Urinary bladder (tissue), 4 donors: ENCODE measurements around the gene NCKAP5. TPM values are rescaled to one million over a fixed set of nuclear protein-coding genes. Genes with fewer than 3 reads are reported as not detected.
A peak's percentile ranks its signal among the peaks of the same experiment; 100 is the strongest.

ENCODE experiments used
- DNase-seq: peaks from one replicate; pipeline ENCODE4 v3.0.0-alpha.2; 2015; ENCODE audit errors: extremely low spot score
- H3K27ac ChIP-seq: one replicate; pipeline ENCODE4 v1.5.1; 2013; ENCODE audit warnings: low read depth, mild to moderate bottlenecking, moderate library complexity
- H3K36me3 ChIP-seq: one replicate; pipeline ENCODE4 v1.6.1; 2013; ENCODE audit warnings: mild to moderate bottlenecking, moderate library complexity; ENCODE audit not compliant: insufficient read depth
- H3K4me1 ChIP-seq: one replicate; pipeline ENCODE4 v1.6.1; 2013; ENCODE audit warnings: mild to moderate bottlenecking, moderate library complexity; ENCODE audit not compliant: insufficient read depth
- H3K4me3 ChIP-seq: one replicate; pipeline ENCODE4 v1.5.1; 2013; ENCODE audit warnings: low read depth, low read length
- WGBS: extraction: QIAGEN DNeasy Blood & Tissue Kit; methylation state at CpG from one replicate; pipeline ENCODE4 v1.1.7; 2013; 5-methylcytosine and 5-hydroxymethylcytosine counted together
- polyA plus RNA-seq: library from polyadenylated mRNA; stranded (reverse); fragments of 200-250 nt; gene quantifications from one replicate; pipeline ENCODE4 v1.2.3, GENCODE V29; 2013
- total RNA-seq: library from RNA; depleted of rRNA; stranded (reverse); fragments of >200 nt; gene quantifications from one replicate; pipeline ENCODE4 v1.2.3, GENCODE V29; 2014
- donor health status: healthy with polysubstance abuse.
- donor health status: healthy.

The NCKAP5 gene
- total and polyA plus RNA-seq, 2 donors: 0.32 to 14.4 TPM

DNA sequence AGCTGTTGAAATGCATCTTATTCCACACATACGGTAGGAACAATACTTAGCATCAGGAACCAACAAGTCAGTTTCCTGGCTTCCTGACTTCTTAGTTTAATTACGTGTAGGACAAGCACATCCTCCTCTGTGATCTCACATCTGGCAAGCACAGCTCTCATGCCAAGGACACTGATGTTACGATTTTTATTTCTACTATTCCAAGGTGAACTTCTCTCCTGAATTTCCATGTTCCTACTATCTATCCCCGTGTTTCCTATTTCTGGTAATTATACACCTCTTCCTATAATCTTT, 374.0 kb downstream of the NCKAP5 start:
- no peak overlapping the region for H3K27ac ChIP-seq
- WGBS: 64% methylated on average over 4 of the region's 4 CpGs
- no peaks in the 10 kb centered on the region for H3K4me1 ChIP-seq
- no peak for DNase-seq
- H3K4me3 ChIP-seq: no peak overlapping the region
- no peaks in the 10 kb centered on the region for H3K36me3 ChIP-seq

DNA sequence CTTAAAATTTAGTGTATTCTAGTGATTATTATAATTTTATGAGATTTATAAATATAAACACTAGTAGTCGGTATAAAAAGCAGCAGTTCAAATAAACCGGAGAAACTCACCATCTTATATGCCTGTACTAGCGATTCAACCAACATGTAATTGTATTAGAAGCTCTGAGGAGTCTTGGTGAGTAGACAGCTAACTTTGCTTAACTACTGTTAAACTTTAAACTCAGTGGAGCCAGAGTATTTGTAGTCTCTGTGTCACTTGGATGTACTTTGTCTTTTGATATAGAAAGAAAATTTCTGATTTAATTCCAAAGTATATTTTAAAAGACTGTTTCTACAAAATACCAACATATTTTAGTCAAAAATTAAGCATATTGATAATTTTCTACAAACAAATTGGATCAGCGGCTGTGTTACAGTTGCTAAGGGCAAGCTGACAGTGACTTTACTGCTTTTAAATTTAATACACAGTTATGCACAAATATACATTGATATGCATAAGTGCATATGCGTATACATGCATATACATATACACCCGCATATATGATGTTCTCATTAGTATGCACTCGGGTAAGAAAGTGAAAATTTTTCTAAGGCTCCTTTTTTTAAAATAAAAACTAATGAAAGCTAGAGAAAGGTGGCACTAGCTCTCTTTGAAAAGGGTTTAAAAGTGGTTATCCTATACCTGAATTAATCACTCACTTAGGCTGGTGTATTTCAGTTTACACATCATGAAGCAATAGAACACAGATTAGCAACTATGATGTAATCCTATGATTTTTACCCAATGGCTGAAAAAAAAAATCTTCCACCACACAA, 374.5 kb downstream of the NCKAP5 start:
- H3K4me1 ChIP-seq: no peaks in the 10 kb centered on the region
- no peaks in the 10 kb centered on the region for H3K36me3 ChIP-seq
- 87% methylated on average over 7 of the region's 7 CpGs for whole genome bisulfite sequencing
- no peak for DNase-seq
- no peak overlapping the region for H3K27ac ChIP-seq
- no peak overlapping the region for H3K4me3 ChIP-seq

DNA sequence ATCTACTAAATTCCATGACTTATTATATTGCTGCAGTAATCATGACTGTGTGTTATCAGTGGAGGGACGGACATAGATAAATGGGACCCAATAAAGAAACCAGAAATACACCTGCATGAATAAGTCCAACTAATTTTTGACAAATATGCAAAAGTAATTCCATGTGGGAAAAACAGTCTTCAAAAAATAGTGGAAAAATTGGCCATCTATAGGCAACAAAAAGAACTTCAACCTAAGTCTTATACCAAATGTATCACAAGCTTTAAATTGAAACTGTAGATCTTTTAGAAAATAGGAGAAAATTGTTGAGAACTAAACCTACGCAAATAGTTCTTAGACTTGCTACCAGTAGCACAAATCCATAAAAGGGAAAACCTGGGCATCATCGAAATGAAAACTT, 376.2 kb downstream of the NCKAP5 start:
- Histone ChIP-seq H3K4me3 (no peak overlapping the region), H3K27ac (no peak overlapping the region), H3K4me1 (no peaks in the 10 kb centered on the region), H3K36me3 (no peaks in the 10 kb centered on the region)
- 91% methylated on average over 3 of the region's 3 CpGs for WGBS
- DNase-seq: no peak

DNA sequence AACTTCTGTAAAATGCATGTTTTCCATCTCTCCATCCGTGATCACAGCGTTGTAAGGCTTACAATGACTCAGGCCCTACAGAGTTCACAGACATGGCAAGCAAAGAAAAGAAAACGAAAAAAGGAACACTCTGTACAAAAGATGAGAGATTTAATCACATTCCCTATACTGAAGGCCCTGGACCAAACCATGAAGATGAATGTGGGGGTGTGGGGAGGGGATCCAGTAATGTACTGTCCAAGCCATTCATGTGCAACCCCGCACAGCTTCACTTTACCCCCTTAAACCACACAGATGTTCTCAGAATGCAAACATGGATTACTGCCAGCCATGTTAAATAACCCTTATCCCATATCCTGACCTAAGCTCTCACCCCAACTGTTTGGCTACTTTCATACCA, 391.1 kb downstream of the NCKAP5 start:
- no peaks in the 10 kb centered on the region for H3K4me1 ChIP-seq
- no peak overlapping the region for H3K27ac ChIP-seq
- DNase-seq: no peak
- 89% methylated on average over 4 of the region's 4 CpGs for WGBS
- no peak overlapping the region for H3K4me3 ChIP-seq
- no peaks in the 10 kb centered on the region for H3K36me3 ChIP-seq

DNA sequence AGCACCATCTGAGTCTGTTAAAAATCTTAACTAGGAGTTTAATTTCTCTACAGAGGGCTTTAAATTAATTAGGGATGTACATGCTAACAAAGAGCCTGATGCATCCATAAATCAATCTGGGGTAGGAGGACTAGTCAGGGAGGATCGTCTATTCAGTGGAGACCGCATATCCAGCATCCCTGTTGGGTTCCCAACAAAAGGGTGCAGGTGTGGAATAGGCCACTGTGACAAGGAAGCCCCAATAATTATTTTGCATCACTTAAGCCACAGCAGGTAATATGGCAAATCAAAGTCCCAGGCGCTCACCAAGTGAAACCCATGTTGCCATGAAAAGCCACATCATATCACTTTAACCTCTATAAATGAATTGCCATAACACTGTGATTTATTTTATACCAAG, 392.3 kb downstream of the NCKAP5 start:
- no peak overlapping the region for H3K27ac ChIP-seq
- WGBS: 89% methylated on average over 3 of the region's 3 CpGs
- DNase-seq: no peak
- no peaks in the 10 kb centered on the region for H3K36me3 ChIP-seq
- no peak overlapping the region for H3K4me3 ChIP-seq
- H3K4me1 ChIP-seq: no peaks in the 10 kb centered on the region

DNA sequence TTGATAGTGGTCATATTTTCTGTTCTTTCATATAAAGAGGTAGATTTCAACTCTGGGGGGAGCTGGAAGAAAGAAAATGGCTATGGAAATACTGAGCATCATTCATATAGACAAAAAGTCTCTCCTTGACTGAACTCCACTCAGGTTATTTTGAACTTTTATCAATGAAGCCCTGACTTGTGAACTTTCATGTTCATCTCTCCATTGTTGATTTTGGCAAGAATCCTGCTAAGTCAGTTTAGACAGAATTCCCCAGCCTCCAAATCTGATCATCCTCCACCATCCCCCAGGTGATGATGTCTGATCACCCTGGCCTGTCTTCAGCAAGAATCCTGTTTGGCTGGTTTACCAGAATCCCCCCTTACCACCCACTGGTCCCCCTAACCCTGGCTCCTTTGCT, 395.0 kb downstream of the NCKAP5 start:
- no peaks in the 10 kb centered on the region for H3K4me1 ChIP-seq
- H3K27ac ChIP-seq: no peak overlapping the region
- H3K36me3 ChIP-seq: no peaks in the 10 kb centered on the region
- H3K4me3 ChIP-seq: no peak overlapping the region
- no peak for DNase-seq

DNA sequence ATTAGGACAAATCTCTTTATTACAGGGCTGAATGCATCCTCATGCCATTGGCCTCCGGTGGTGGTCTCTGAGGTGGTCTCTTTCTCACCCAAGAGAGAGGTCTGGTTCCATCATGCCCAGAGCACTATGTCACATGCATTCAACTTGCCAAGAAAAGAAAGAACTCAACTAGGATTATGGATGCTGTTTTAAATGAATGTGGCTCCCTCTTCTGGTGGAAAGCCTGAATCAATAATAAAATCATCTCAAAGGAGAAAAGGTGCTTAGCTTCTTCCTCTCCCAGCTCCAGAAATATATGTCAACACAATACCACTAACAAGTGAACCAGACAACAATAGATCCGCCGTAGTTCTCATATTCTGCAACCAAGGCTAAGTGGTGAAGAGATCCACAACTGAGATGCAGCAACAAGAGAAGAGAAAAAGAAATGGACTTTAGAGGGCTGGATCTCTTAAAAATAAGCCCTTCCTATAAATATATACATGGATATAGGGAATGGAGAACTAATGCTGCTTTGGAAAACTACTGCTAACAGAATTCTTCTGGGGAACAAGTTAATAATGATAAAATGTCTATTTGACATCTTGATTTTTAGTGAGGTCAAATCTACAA, 396.8 kb downstream of the NCKAP5 start:
- WGBS: 23% methylated on average over 3 of the region's 3 CpGs
- Histone ChIP-seq H3K4me3 (no peak overlapping the region), H3K36me3 (no peaks in the 10 kb centered on the region), H3K27ac (no peak overlapping the region), H3K4me1 (no peaks in the 10 kb centered on the region)
- peak; percentile 26 for DNase-seq

DNA sequence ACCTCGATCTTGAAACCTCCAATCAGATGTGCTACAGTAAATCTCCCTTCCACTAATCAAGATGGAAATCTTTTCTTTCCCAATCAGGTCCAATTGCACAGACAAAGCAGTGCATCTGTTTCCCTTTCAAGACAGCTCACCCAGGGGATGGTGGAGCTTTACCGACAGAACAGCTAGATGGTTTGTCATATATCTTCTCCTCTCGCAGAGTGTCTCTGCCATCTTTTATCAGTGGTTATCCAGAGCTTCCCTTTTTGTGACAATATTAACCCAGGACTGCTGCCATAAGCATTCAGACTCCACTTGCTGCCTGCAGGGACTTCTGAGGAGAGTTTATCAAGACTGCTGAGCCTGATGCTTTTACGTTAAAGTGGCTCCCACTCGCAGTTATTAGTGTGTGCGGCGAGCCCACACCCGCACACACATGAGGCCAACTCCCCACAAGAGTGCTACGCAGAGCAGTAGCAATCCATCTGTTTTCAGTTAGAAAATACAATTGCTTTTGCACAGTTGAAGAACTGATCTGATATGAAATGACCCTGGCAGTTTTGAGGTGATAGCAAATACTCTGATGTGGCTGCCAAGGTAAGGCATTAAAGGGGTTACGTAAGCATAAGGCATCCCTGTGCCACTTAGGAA, 398.9 kb downstream of the NCKAP5 start:
- 43% methylated on average over 10 of the region's 10 CpGs for WGBS
- H3K36me3 ChIP-seq: no peaks in the 10 kb centered on the region
- DNase-seq: no peak
- no peak overlapping the region for H3K27ac ChIP-seq
- H3K4me3 ChIP-seq: no peak overlapping the region
- H3K4me1 ChIP-seq: no peaks in the 10 kb centered on the region

DNA sequence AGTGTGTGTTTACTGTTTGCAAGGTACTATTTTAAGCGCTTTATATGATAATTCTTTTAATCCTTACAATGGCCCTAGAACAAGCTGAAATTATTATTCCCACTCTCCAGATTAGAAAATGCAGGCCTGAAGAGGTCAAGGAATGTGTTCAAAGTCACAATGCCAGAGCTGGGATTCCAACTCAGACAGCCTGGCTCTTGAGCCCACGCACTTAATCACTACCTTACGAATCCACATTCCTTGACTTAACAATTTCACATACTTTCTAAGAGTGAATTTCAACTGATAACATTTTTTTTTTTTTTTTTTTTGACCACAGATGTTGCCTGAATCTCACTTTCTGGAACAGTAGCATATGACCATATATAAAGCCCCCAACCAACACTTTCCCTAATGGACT, 400.3 kb downstream of the NCKAP5 start:
- no peak for DNase-seq
- Histone ChIP-seq H3K36me3 (no peaks in the 10 kb centered on the region), H3K4me1 (no peaks in the 10 kb centered on the region), H3K27ac (no peak overlapping the region), H3K4me3 (no peak overlapping the region)
- 80% methylated on average over 3 of the region's 3 CpGs for WGBS

DNA sequence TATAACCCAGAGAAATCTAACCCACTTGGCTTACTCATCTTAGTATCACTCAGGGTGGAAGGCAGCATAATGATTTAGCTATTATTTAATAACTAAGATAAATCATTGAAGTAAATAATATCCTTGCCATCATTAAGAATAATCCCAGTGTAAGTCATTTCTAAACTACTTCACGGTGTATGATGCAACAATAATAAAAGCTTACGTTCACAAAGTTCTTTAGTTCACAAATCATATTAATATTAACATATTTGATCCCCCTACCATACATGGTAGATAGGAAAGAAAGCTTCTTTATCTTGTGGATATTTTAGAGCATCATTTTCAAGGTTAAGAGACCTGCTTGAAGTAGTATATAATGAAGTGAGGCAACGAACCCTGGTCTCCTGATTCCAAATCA, 401.0 kb downstream of the NCKAP5 start:
- WGBS: 62% methylated on average over 3 of the region's 3 CpGs
- no peak overlapping the region for H3K4me3 ChIP-seq
- no peak for DNase-seq
- no peaks in the 10 kb centered on the region for H3K4me1 ChIP-seq
- H3K27ac ChIP-seq: no peak overlapping the region
- H3K36me3 ChIP-seq: no peaks in the 10 kb centered on the region

DNA sequence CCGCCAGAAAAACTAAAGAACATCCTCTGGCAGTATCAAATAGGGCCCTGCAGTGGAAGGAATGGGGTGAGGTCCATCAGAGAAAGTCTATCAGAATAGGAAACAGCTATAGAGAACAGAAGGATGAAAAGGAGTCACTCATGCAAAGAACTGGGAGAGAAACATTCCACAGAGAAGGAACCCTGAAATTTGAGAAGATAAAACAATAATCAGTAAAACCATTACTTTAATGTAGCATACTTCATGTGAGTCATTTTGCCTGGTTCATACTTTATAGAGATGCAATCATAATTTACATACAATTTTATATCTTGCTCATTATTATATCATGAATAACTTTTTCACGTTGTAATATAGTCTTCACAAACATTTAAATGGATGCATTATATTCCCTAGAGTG, 402.2 kb downstream of the NCKAP5 start:
- Histone ChIP-seq H3K4me1 (no peaks in the 10 kb centered on the region), H3K4me3 (no peak overlapping the region), H3K27ac (no peak overlapping the region), H3K36me3 (no peaks in the 10 kb centered on the region)
- 69% methylated on average over 2 of the region's 2 CpGs for WGBS
- DNase-seq: no peak

DNA sequence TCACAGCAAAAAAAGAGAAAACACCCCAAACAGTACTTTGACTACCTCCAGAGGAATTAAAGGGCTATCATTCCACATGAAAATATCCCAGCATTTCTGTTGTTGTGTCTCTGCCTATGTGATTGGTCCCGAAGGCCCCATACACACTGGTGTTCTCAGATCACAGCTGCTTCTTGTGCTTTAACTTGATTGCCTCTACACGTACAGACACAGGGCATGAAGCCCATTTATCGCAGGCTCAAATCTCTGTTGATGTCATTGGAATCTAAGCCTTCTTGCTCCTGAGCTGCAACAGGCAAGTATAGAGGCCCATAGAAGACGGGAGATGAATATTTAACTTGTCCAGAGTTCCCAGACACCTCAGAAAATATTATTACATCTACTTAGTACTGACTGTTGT, 405.2 kb downstream of the NCKAP5 start:
- no peaks in the 10 kb centered on the region for H3K4me1 ChIP-seq
- no peak overlapping the region for H3K4me3 ChIP-seq
- DNase-seq: no peak
- H3K27ac ChIP-seq: no peak overlapping the region
- H3K36me3 ChIP-seq: no peaks in the 10 kb centered on the region
- 55% methylated on average over 4 of the region's 4 CpGs for WGBS

DNA sequence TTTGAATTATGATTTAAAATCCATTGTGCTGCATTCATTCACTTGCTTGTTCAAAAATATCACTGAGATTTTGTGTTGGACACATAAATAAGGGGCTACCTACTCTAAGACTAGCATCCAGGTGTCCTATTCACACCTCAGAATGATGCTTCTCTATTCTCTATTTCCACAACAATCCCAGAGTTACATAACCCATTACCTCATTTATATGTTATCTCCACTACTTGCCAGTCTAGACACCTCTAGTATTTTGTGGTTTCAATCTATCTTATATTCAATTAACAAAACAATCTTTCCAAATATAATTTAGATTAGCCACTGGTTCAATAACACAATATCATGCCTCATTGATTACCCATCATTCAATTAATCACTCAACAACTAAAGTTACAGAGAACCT, 409.8 kb downstream of the NCKAP5 start:
- Histone ChIP-seq H3K4me3 (no peak overlapping the region), H3K27ac (no peak overlapping the region), H3K4me1 (no peaks in the 10 kb centered on the region), H3K36me3 (no peaks in the 10 kb centered on the region)
- DNase-seq: no peak

DNA sequence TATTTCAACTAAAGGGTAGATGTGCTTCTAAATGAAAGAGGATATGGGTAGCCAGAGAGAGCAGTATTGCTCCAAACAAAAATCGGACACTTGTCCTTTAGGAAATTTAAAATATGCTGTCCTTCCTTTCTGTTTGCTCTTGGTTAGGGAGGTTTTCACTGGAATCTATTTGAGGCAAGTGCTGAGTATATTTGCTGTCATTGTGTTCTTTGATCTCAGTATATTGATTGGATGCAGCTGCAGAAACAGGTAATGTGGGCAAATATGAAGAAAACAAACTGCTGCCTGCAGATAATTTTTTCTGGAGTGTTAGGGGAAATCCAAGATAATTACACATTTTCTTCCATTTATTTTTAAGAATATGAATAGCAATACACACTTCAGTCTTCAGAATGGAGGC, 410.2 kb downstream of the NCKAP5 start:
- no peak overlapping the region for H3K4me3 ChIP-seq
- DNase-seq: no peak
- no peak overlapping the region for H3K27ac ChIP-seq
- H3K36me3 ChIP-seq: no peaks in the 10 kb centered on the region
- 0% methylated on average over 1 of the region's 1 CpG for WGBS
- H3K4me1 ChIP-seq: no peaks in the 10 kb centered on the region
